ENCODE measurements around the gene CCT8.

GRCh38 chr21:29053011-29053553, 20.4 kb downstream of the CCT8 start:
- TF ChIP-seq ATF3 (CRISPR knock-in tag; conservative IDR thresholded peaks at IDR 0.05): no peak
- no peak for TF ChIP-seq SMAD4 (CRISPR knock-in tag; IDR thresholded peaks at IDR 0.05)
- no peak for TF ChIP-seq SP1 (CRISPR knock-in tag; conservative IDR thresholded peaks at IDR 0.05)
- no peak for TF ChIP-seq CTCF (IDR thresholded peaks at IDR 0.05)
- TF ChIP-seq ATF2 (CRISPR knock-in tag; IDR thresholded peaks at IDR 0.05; ENCODE audit: borderline replicate concordance, low read depth): no peak
- no peak for TF ChIP-seq CBFB (CRISPR knock-in tag; IDR thresholded peaks at IDR 0.05; ENCODE audit: low read depth)
- no peak for TF ChIP-seq TEAD4 (CRISPR knock-in tag; IDR thresholded peaks at IDR 0.05)
- TF ChIP-seq USF2 (CRISPR knock-in tag; IDR thresholded peaks at IDR 0.05): no peak

Measured in WTC11 (cell line).